Right ventricle myocardium inferior (tissue), 1 donor: ENCODE measurements around the gene CALD1. TPM values are rescaled to one million over a fixed set of nuclear protein-coding genes. Genes with fewer than 3 reads are reported as not detected.
A peak's percentile ranks its signal among the peaks of the same experiment; 100 is the strongest.

Source experiments
- ATAC-seq: fragments of 200-7000 bp; cut with Tn5 transposase; one replicate; pipeline ENCODE4 v1.9.1; 2020; ENCODE audit warnings: mild to moderate bottlenecking, moderate library complexity
- DNase-seq: peaks from one replicate; pipeline ENCODE4 v3.0.0; 2021; ENCODE audit errors: missing footprints
- intact Hi-C: fragments of 100-400 bp; cut with DNase I; formaldehyde crosslinking; loops from one replicate; pipeline ENCODE4 v1.11.0; 2022
- long read RNA-seq: library from polyadenylated mRNA; unstranded; transcript quantifications from one replicate; pipeline ENCODE4 v2.0.0, GENCODE V29; 2021
- total RNA-seq: library from RNA; stranded (reverse); fragmentation: NEBNext Ultra II Directional; extraction: Animal tissue kit (Norgen Biotek cat#: 25700); gene quantifications from one replicate; pipeline ENCODE4 v1.2.1, GENCODE V29; 2021
- donor health status: DM: no; HTN: yes; CAD: no; lungs with severe emphysema.

CALD1 gene
- 99.1 TPM for total RNA-seq
- long read RNA-seq, full-length matches to known transcripts, result 36 of 82 reads
- long read RNA-seq, partial matches to known transcripts, result 15 of 82 reads
- long read RNA-seq, other reads (novel, unspliced or antisense), result 31 of 82 reads

- intact Hi-C loops, result loop anchor here (5.0 kb wide), 1 partner anchor 163 kb away; no protein-coding TSS in a partner anchor
- ATAC-seq (peak; percentile 90), DNase-seq (peak; percentile 72)
These were observed at the start of gene CALD1 for GRCh38 chr7:134778941-134779740. TSS of gene CALD1 (plus strand) at chr7:134779634. CDS start at chr7:134867734, 88,100 bp downstream.

- ATAC-seq (no peak), DNase-seq (no peak)
- intact Hi-C loops, result no loop called here
These were observed 49.5 kb upstream of the CALD1 start for GRCh38 chr7:134729895-134730294.

- DNase-seq, result no peak
- ATAC-seq, result no peak
- intact Hi-C loops, result no loop called here
These were observed 49.0 kb upstream of the CALD1 start for GRCh38 chr7:134730411-134730829.

- no peak for DNase-seq
- no peak for ATAC-seq
- intact Hi-C loops, result no loop called here
These were observed 47.8 kb upstream of the CALD1 start for GRCh38 chr7:134731616-134732015.

- intact Hi-C loops, result no loop called here
- DNase-seq (no peak), ATAC-seq (peak; percentile 39)
These were observed 46.7 kb upstream of the CALD1 start for GRCh38 chr7:134732728-134733127.

- DNase-seq (no peak), ATAC-seq (no peak)
- intact Hi-C loops, result no loop called here
These were observed 43.1 kb upstream of the CALD1 start for GRCh38 chr7:134736381-134736780.

GRCh38 chr7:134737566-134738345 is 41.7 kb upstream of the CALD1 start:
- no peak for DNase-seq
- peak; percentile 63 for ATAC-seq

GRCh38 chr7:134739362-134739761 is 40.1 kb upstream of the CALD1 start:
- intact Hi-C loops, result no loop called here
- DNase-seq, result no peak
- no peak for ATAC-seq

More at GRCh38 chr7:134737566-134738345, 41.7 kb upstream of the CALD1 start:
- intact Hi-C loops, result no loop called here

- DNase-seq, result no peak
- ATAC-seq, result no peak
- intact Hi-C loops, result no loop called here
These were observed 39.1 kb upstream of the CALD1 start for GRCh38 chr7:134740376-134740775.

GRCh38 chr7:134741907-134742635 is 37.4 kb upstream of the CALD1 start:
- intact Hi-C loops, result no loop called here
- DNase-seq, result no peak
- ATAC-seq, result no peak

- intact Hi-C loops, result no loop called here
- DNase-seq (no peak), ATAC-seq (peak; percentile 44)
These were observed 36.6 kb upstream of the CALD1 start for GRCh38 chr7:134742688-134743350.

GRCh38 chr7:134744569-134744968 is 34.9 kb upstream of the CALD1 start:
- intact Hi-C loops, result no loop called here
- DNase-seq, result no peak
- no peak for ATAC-seq

- DNase-seq (no peak), ATAC-seq (no peak)
- intact Hi-C loops, result no loop called here
These were observed 32.1 kb upstream of the CALD1 start for GRCh38 chr7:134747326-134747725.

- intact Hi-C loops, result no loop called here
- DNase-seq (no peak), ATAC-seq (peak; percentile 50)
These were observed 29.1 kb upstream of the CALD1 start for GRCh38 chr7:134750083-134751062.

GRCh38 chr7:134752006-134752760 is 27.3 kb upstream of the CALD1 start:
- intact Hi-C loops, result no loop called here
- DNase-seq, result no peak
- no peak for ATAC-seq

- intact Hi-C loops, result no loop called here
- no peak for ATAC-seq
- DNase-seq, result no peak
These were observed 23.9 kb upstream of the CALD1 start for GRCh38 chr7:134755422-134756022.
